H9 (cell line): ENCODE measurements around the gene RSPO1. TPM values are rescaled to one million over a fixed set of nuclear protein-coding genes. Genes with fewer than 3 reads are reported as not detected.

Experiments
- DNase-seq: peaks from one replicate; pipeline ENCODE4 v3.0.0-alpha.2; 2017
- H2AFZ ChIP-seq: one replicate; pipeline ENCODE4 v1.6.1; 2013; ENCODE audit warnings: mild to moderate bottlenecking, low read length, control low read depth, moderate library complexity
- H2AK5ac ChIP-seq: 2 replicates; pipeline ENCODE4 v1.6.1; 2013; ENCODE audit warnings: low read length, control low read depth, mixed read lengths; ENCODE audit not compliant: insufficient read length
- H2BK120ac ChIP-seq: one replicate; pipeline ENCODE4 v1.6.1; 2013; ENCODE audit warnings: low read depth, mild to moderate bottlenecking, low read length, control low read depth, inconsistent platforms; ENCODE audit not compliant: poor library complexity, severe bottlenecking
- H2BK12ac ChIP-seq: 2 replicates; pipeline ENCODE4 v1.6.1; 2013; ENCODE audit warnings: low read length, control low read depth, mixed read lengths, low read depth; ENCODE audit not compliant: insufficient read length
- H2BK15ac ChIP-seq: 2 replicates; pipeline ENCODE4 v1.6.1; 2013; ENCODE audit warnings: low read depth, low read length, control low read depth
- H2BK20ac ChIP-seq: one replicate; pipeline ENCODE4 v1.6.1; 2013; ENCODE audit warnings: low read depth, mild to moderate bottlenecking, low read length, control low read depth, inconsistent platforms; ENCODE audit not compliant: poor library complexity, severe bottlenecking
- H2BK5ac ChIP-seq: 2 replicates; pipeline ENCODE4 v1.6.1; 2013; ENCODE audit warnings: low read length, control low read depth, mixed read lengths; ENCODE audit not compliant: insufficient read length
- H3K14ac ChIP-seq: 2 replicates; pipeline ENCODE4 v1.6.1; 2013; ENCODE audit warnings: low read length, control low read depth; ENCODE audit not compliant: insufficient read depth
- H3K18ac ChIP-seq: 2 replicates; pipeline ENCODE4 v1.6.1; 2013; ENCODE audit warnings: low read depth, mild to moderate bottlenecking, mixed read lengths, low read length, control low read depth; ENCODE audit not compliant: insufficient read length
- H3K23ac ChIP-seq: 2 replicates; pipeline ENCODE4 v1.6.1; 2013; ENCODE audit warnings: low read length, control low read depth, mixed read lengths, low read depth; ENCODE audit not compliant: insufficient read length
- H3K23me2 ChIP-seq: 2 replicates; pipeline ENCODE4 v1.6.1; 2013; ENCODE audit warnings: low read depth, mild to moderate bottlenecking, mixed read lengths, low read length, control low read depth; ENCODE audit not compliant: insufficient read length, poor library complexity, severe bottlenecking
- H3K27ac ChIP-seq: 2 replicates; pipeline ENCODE4 v1.5.1; 2013; ENCODE audit warnings: low read length, control low read depth, mixed read lengths, low read depth; ENCODE audit not compliant: insufficient read length
- H3K27me3 ChIP-seq: 2 replicates; pipeline ENCODE4 v1.6.1; 2013; ENCODE audit warnings: low read length, control low read depth, inconsistent platforms; ENCODE audit not compliant: insufficient read depth
- H3K4ac ChIP-seq: 2 replicates; pipeline ENCODE4 v1.6.1; 2013; ENCODE audit warnings: low read depth, mild to moderate bottlenecking, control low read depth, inconsistent platforms, low read length, moderate library complexity
- H3K4me1 ChIP-seq: 2 replicates; pipeline ENCODE4 v1.6.1; 2013; ENCODE audit warnings: low read length, control low read depth, inconsistent platforms; ENCODE audit not compliant: insufficient read depth
- H3K4me2 ChIP-seq: 2 replicates; pipeline ENCODE4 v1.6.1; 2013; ENCODE audit warnings: low read length, control low read depth, mixed read lengths; ENCODE audit not compliant: insufficient read length, insufficient read depth
- H3K56ac ChIP-seq: 2 replicates; pipeline ENCODE4 v1.6.1; 2013; ENCODE audit warnings: low read depth, mild to moderate bottlenecking, mixed read lengths, low read length, control low read depth; ENCODE audit not compliant: insufficient read length
- H3K79me1 ChIP-seq: 2 replicates; pipeline ENCODE4 v1.6.1; 2013; ENCODE audit warnings: low read depth, mild to moderate bottlenecking, moderate library complexity, low read length, control low read depth, inconsistent platforms; ENCODE audit not compliant: insufficient read depth, poor library complexity, severe bottlenecking
- H3K79me2 ChIP-seq: 2 replicates; pipeline ENCODE4 v1.6.1; 2013; ENCODE audit warnings: low read length, control low read depth, inconsistent platforms; ENCODE audit not compliant: insufficient read depth
- H3K9ac ChIP-seq: 2 replicates; pipeline ENCODE4 v1.6.1; 2013; ENCODE audit warnings: low read length, control low read depth, mixed read lengths; ENCODE audit not compliant: insufficient read length; ENCODE audit errors: extremely low read depth
- H3K9me3 ChIP-seq: one replicate; pipeline ENCODE4 v1.6.1; 2013; ENCODE audit warnings: low read depth, low read length, inconsistent platforms; ENCODE audit not compliant: control insufficient read depth
- H3T11ph ChIP-seq: one replicate; pipeline ENCODE4 v1.6.1; 2013; ENCODE audit warnings: mild to moderate bottlenecking, low read length, control low read depth, inconsistent platforms
- H4K20me1 ChIP-seq: one replicate; pipeline ENCODE4 v1.6.1; 2013; ENCODE audit not compliant: control insufficient read depth, insufficient read length, insufficient read depth
- H4K5ac ChIP-seq: 2 replicates; pipeline ENCODE4 v1.6.1; 2013; ENCODE audit warnings: low read depth, mild to moderate bottlenecking, mixed read lengths, low read length, control low read depth; ENCODE audit not compliant: insufficient read length
- H4K8ac ChIP-seq: replicated peaks from 2 replicates; pipeline ENCODE4 v1.6.1; 2013; ENCODE audit warnings: low read length, control low read depth, mixed read lengths, low read depth; ENCODE audit not compliant: insufficient read length
- H4K91ac ChIP-seq: 2 replicates; pipeline ENCODE4 v1.6.1; 2013; ENCODE audit warnings: low read depth, mild to moderate bottlenecking, moderate library complexity, mixed read lengths, low read length, control low read depth; ENCODE audit not compliant: insufficient read length
- H3K27ac Mint-ChIP-seq, 3 experiments: 2 replicates in 2 of 3; 3 replicates in 1 of 3; pipeline ENCODE4 v1.8.0; 2020 to 2021; ENCODE audit warnings: mixed read lengths in 3 of 3, mild to moderate bottlenecking in 1 of 3, moderate library complexity in 1 of 3
- H3K27me3 Mint-ChIP-seq: 2 replicates; pipeline ENCODE4 v1.8.0; 2021; ENCODE audit warnings: low read depth, mild to moderate bottlenecking, moderate library complexity, mixed read lengths
- H3K36me3 Mint-ChIP-seq, 3 experiments: 2 replicates in 2 of 3; 3 replicates in 1 of 3; pipeline ENCODE4 v1.8.0; 2020 to 2021; ENCODE audit warnings: low read depth in 3 of 3, mixed read lengths in 3 of 3; ENCODE audit not compliant: insufficient read depth in 1 of 3
- H3K4me1 Mint-ChIP-seq, 2 experiments: 2 replicates each; pipeline ENCODE4 v1.8.0; 2020; ENCODE audit warnings: mixed read lengths in 2 of 2
- H3K4me3 Mint-ChIP-seq, 2 experiments: 2 replicates in 1 of 2; 3 replicates in 1 of 2; pipeline ENCODE4 v1.8.0; 2020 to 2021; ENCODE audit warnings: mild to moderate bottlenecking in 2 of 2, mixed read lengths in 2 of 2, moderate library complexity in 1 of 2
- H3K9me3 Mint-ChIP-seq, 2 experiments: 2 replicates in 1 of 2; 3 replicates in 1 of 2; pipeline ENCODE4 v1.8.0; 2020; ENCODE audit warnings: mild to moderate bottlenecking in 2 of 2, mixed read lengths in 2 of 2, moderate library complexity in 1 of 2
- CTCF ChIP-seq: fragments of 200-600 bp; sonication (generic); conservative IDR thresholded peaks from 3 replicates; pipeline ENCODE4 v1.8.0; 2021; ENCODE audit warnings: antibody characterized with exemption, mild to moderate bottlenecking
- WGBS: extraction: QIAGEN DNeasy Blood & Tissue Kit; methylation state at CpG from one replicate; pipeline ENCODE4 v1.1.7; 2013; ENCODE audit warnings: missing lambda C conversion rate, low lambda C conversion rate, mixed read lengths; ENCODE audit not compliant: insufficient read length; ENCODE audit errors: extremely low coverage; 5-methylcytosine and 5-hydroxymethylcytosine counted together
- total RNA-seq: library from RNA; stranded (reverse); gene quantifications from 2 replicates; pipeline ENCODE4 v1.2.1, GENCODE V29; 2021

The RSPO1 gene
- total RNA-seq, 1 experiment from 2014 or later: 0.35 TPM

GRCh38 chr1:37667023-37667671, 32.5 kb upstream of the RSPO1 start:
- H3K9me3 Mint-ChIP-seq: no peaks in the 10 kb centered on the region
- Histone ChIP-seq H3K23ac (no peak overlapping the region), H3K79me2 (no peaks in the 10 kb centered on the region), H4K5ac (no peak overlapping the region), H2AFZ (no peak overlapping the region), H3K79me1 (no peaks in the 10 kb centered on the region), H3K14ac (no peak overlapping the region), H3T11ph (no peak overlapping the region), H4K8ac (no peak overlapping the region), H3K56ac (no peak overlapping the region), H2BK120ac (no peak overlapping the region), H3K27ac (no peak overlapping the region), H3K27me3 (no peaks in the 10 kb centered on the region), H4K20me1 (no peaks in the 10 kb centered on the region), H2AK5ac (no peak overlapping the region), H3K9me3 (no peaks in the 10 kb centered on the region), H2BK15ac (no peak overlapping the region), H4K91ac (no peak overlapping the region), H2BK12ac (no peak overlapping the region), H3K23me2 (no peaks in the 10 kb centered on the region), H3K4me2 (no peak overlapping the region), H3K18ac (no peak overlapping the region), H2BK20ac (no peak overlapping the region), H3K9ac (no peak overlapping the region), H3K4me1 (no peaks in the 10 kb centered on the region), H3K4ac (no peak overlapping the region), H2BK5ac (no peak overlapping the region)
- no peak for TF ChIP-seq CTCF
- H3K4me1 Mint-ChIP-seq: peaks cover 4 to 29% of the 10 kb centered on the region in 2 experiments
- DNase-seq: no peak
- WGBS: no CpG with 5 or more reads among the region's 17 CpGs
- peaks cover 14% of the 10 kb centered on the region for H3K27me3 Mint-ChIP-seq
- no peak overlapping the region for H3K4me3 Mint-ChIP-seq
- H3K36me3 Mint-ChIP-seq: no peaks in the 10 kb centered on the region
- no peak overlapping the region for H3K27ac Mint-ChIP-seq
